ENCODE measurements around the gene NPC1L1.

Gene NPC1L1

GRCh38 chr7:44541028-44541869 is at the start of gene NPC1L1:
Gene NPC1L1 (minus strand): TSS chr7:44541330. CDS start chr7:44541259, 71 bp downstream.
- DNase-seq = no peak

GRCh38 chr7:44590910-44591309 is 49.8 kb upstream of the NPC1L1 start:
- DNase-seq = no peak

GRCh38 chr7:44587843-44588711 is 46.9 kb upstream of the NPC1L1 start:
- DNase-seq = peak; percentile 49

- no peak for DNase-seq
Observed at GRCh38 chr7:44583146-44583865, 42.2 kb upstream of the NPC1L1 start.

- DNase-seq = peak; percentile 99
Observed at GRCh38 chr7:44581879-44582603, 40.9 kb upstream of the NPC1L1 start, which contains the start of gene TMED4. Gene TMED4 (minus strand): TSS chr7:44582231. CDS start chr7:44582206, 25 bp downstream.

- peak; percentile 44 for DNase-seq
Observed at GRCh38 chr7:44580945-44581878, 40.1 kb upstream of the NPC1L1 start.

- no peak for DNase-seq
Observed at GRCh38 chr7:44576228-44576627, 35.1 kb upstream of the NPC1L1 start.

- no peak for DNase-seq
Observed at GRCh38 chr7:44575054-44575453, 33.9 kb upstream of the NPC1L1 start.

- DNase-seq = peak; percentile 26
Observed at GRCh38 chr7:44574287-44574872, 33.2 kb upstream of the NPC1L1 start.

GRCh38 chr7:44573464-44574286 is 32.5 kb upstream of the NPC1L1 start, which contains the start of gene DDX56:
Gene DDX56 (minus strand): TSS chr7:44573908. CDS start chr7:44573895, 13 bp downstream.
- peak; percentile 97 for DNase-seq

GRCh38 chr7:44572771-44573170 is 31.6 kb upstream of the NPC1L1 start:
- no peak for DNase-seq

- DNase-seq = no peak
Observed at GRCh38 chr7:44569959-44570358, 28.8 kb upstream of the NPC1L1 start.

- no peak for DNase-seq
Observed at GRCh38 chr7:44568771-44569560, 27.8 kb upstream of the NPC1L1 start.

GRCh38 chr7:44567884-44568283 is 26.8 kb upstream of the NPC1L1 start:
- DNase-seq = no peak

GRCh38 chr7:44566680-44567079 is 25.6 kb upstream of the NPC1L1 start:
- DNase-seq = no peak

- peak; percentile 54 for DNase-seq
Observed at GRCh38 chr7:44565795-44566559, 24.8 kb upstream of the NPC1L1 start.

GRCh38 chr7:44565097-44565794 is 24.1 kb upstream of the NPC1L1 start:
- DNase-seq = peak; percentile 75
